Measurements from ENCODE around the gene SIN3A.
A peak's percentile ranks its signal among the peaks of the same experiment; 100 is the strongest.
"Not testable (repeated sequence)": the region's sequence is repeated elsewhere in the genome, so short reads cannot be mapped to it uniquely, and the experiment has no call there.

The SIN3A gene

GRCh38 chr15:75349851-75350588 is 101.5 kb downstream of the SIN3A start:
- Mint-ChIP-seq H3K4me3 (peak overlapping the region; percentile 67), H3K27ac (peak overlapping the region; percentile 99), H3K36me3 (peaks cover 5% of the 10 kb centered on the region), H3K27me3 (no peaks in the 10 kb centered on the region), H3K9me3 (peaks cover 5% of the 10 kb centered on the region), H3K4me1 (peaks cover 27% of the 10 kb centered on the region)
- ATAC-seq (ENCODE audit: low read depth): peak; percentile 67
- DNase-seq (ENCODE audit: low spot score in 2 of 2): peak; percentile 80 to 89

DNA sequence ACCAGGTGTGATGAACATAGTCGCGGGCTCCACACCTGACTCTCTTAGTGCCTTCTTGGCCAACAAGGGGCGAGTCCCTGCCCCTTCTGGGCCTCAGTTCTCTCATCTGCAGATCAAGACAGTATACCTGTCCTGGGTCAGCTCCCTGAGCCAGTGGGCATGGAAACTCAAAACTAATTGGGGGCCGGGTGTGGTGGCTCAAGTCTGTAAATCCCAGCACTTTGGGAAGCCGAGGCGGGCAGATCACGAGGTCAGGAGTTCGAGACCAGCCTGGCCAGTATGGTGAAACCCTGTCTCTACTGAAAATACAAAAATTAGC is 102.2 kb downstream of the SIN3A start:
- not testable (repeated sequence) for H3K27me3 Mint-ChIP-seq, H3K36me3 Mint-ChIP-seq

DNA sequence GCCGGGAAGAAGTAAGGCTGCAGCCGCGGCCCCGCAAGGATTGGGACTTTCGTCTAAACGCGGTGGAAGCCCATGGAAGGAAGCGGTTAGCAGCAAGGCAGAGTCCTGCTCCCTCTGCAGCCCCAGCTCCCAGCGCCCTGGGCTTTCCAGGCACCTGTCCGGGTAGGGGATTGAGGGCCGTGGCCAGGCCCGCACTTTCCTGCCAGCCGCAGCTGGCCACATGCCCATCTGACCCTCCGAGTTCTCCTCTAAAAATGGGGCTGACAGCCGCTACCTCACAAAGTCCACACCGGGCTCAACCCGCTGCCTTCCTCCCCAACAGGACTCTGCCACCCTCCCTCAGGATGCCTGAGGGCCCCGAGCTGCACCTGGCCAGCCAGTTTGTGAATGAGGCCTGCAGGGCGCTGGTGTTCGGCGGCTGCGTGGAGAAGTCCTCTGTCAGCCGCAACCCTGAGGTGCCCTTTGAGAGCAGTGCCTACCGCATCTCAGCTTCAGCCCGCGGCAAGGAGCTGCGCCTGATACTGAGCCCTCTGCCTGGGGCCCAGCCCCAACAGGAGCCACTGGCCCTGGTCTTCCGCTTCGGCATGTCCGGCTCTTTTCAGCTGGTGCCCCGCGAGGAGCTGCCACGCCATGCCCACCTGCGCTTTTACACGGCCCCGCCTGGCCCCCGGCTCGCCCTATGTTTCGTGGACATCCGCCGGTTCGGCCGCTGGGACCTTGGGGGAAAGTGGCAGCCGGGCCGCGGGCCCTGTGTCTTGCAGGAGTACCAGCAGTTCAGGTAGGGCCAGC is 102.7 kb downstream of the SIN3A start:
- peak overlapping the region; percentile 73 for H3K4me3 Mint-ChIP-seq
- ATAC-seq (ENCODE audit: low read depth): no peak
- H3K27me3 Mint-ChIP-seq: no peaks in the 10 kb centered on the region
- peaks cover 3% of the 10 kb centered on the region for H3K36me3 Mint-ChIP-seq
- H3K4me1 Mint-ChIP-seq: peaks cover 30% of the 10 kb centered on the region
- H3K27ac Mint-ChIP-seq: peak overlapping the region; percentile 99
- peaks cover 5% of the 10 kb centered on the region for H3K9me3 Mint-ChIP-seq
- DNase-seq (ENCODE audit: low spot score in 2 of 2): peak in 1 of 2 donors; percentile 38

More for the DNA sequence above, 102.2 kb downstream of the SIN3A start:
- ATAC-seq (ENCODE audit: low read depth); H3K9me3 Mint-ChIP-seq; DNase-seq (ENCODE audit: low spot score in 2 of 2): not testable (repeated sequence)
- H3K4me1 Mint-ChIP-seq: peaks cover 27% of the 10 kb centered on the region
- peak overlapping the region; percentile 99 for H3K27ac Mint-ChIP-seq
- peak overlapping the region; percentile 67 for H3K4me3 Mint-ChIP-seq

DNA sequence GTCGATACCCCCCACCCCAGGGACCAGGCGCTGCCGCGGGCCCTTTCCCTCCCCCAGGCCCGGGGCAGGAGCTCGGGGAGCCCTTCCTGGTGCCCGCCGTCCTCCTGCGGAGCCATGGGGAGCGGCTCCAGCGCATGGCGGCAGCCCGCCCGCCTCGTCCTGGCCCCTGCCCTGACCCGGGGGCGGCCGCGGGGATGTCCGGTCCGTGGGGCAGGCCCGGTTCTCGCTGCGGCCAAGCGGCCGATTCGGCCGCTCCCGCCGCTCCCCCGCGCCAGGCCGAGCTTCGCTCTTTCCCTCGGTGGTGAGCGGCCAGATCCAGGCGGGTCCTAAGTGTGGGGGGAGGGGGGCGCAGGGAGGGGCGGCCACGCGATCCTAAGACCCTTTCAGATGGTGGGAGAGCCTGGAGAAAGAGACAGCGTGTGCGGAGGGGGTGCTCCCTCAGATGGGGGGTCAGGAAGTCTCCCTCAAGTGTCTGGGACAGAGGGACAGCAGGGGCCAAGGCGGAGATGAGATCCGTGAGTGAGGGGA is 103.4 kb downstream of the SIN3A start:
- Mint-ChIP-seq H3K27ac (peak overlapping the region; percentile 99), H3K4me1 (peaks cover 30% of the 10 kb centered on the region), H3K9me3 (peaks cover 5% of the 10 kb centered on the region), H3K36me3 (peaks cover 3% of the 10 kb centered on the region), H3K27me3 (no peaks in the 10 kb centered on the region), H3K4me3 (peak overlapping the region; percentile 89)
- DNase-seq (ENCODE audit: low spot score in 2 of 2): no peak
- no peak for ATAC-seq (ENCODE audit: low read depth)

DNA sequence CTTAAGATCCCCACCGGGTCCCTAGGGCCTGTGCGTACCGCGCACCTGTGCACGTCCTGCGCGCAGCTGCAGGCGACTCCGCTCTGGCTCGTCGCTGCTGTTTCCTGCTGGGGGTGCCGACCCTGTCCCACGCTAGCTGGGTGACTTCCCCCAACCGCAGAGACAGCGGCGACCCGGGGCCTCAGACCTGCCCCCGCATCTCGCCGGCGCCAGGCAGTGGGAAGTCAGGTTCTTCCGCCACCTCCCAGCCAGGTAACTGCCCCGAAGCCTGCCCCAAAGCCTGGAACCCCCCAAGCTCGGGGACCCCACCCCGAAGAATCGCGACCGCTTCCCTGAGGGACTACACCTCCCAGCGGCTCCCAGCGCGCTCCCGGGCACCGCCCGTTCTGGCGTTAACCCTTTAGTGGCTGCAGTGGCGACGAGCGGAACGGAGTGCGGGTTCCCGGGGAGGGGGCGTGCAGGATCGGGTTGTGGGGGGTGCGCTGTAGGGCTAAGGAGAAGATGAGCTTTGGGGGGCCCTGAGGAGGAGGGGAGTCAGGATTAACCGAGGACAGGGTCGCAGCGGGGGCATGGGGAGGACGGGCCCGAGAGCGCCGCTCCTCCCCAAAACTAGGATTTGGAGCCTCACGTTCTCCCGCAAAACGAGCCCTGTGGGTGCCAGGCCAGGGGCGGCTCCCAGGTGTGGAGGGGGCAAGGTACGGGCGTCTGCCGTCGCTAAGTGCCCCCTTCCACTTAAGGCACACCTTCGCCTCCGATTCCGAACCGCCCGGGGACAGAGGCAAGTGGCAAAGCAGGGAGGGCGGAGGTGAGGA is 104.1 kb downstream of the SIN3A start:
- peaks cover 5% of the 10 kb centered on the region for H3K9me3 Mint-ChIP-seq
- H3K27me3 Mint-ChIP-seq: no peaks in the 10 kb centered on the region
- peaks cover 3% of the 10 kb centered on the region for H3K36me3 Mint-ChIP-seq
- peaks cover 30% of the 10 kb centered on the region for H3K4me1 Mint-ChIP-seq
- peak; percentile 75 for ATAC-seq (ENCODE audit: low read depth)
- H3K4me3 Mint-ChIP-seq: peak overlapping the region; percentile 89
- peak overlapping the region; percentile 99 for H3K27ac Mint-ChIP-seq
- DNase-seq (ENCODE audit: low spot score in 2 of 2): peak; percentile 88 to 89

- H3K4me1 Mint-ChIP-seq: peaks cover 30% of the 10 kb centered on the region
- DNase-seq (ENCODE audit: low spot score in 2 of 2) (no peak), ATAC-seq (ENCODE audit: low read depth) (no peak)
- peak within 1 kb of the TSS; percentile 89 for H3K4me3 Mint-ChIP-seq
- H3K27ac Mint-ChIP-seq: peak within 1 kb of the TSS; percentile 99
- H3K36me3 Mint-ChIP-seq: peaks cover 3% of the 10 kb centered on the region
- H3K27me3 Mint-ChIP-seq: no peaks in the 10 kb centered on the region
- peaks cover 5% of the 10 kb centered on the region for H3K9me3 Mint-ChIP-seq
These were observed 104.7 kb downstream of the SIN3A start, which contains the start of gene NEIL1 for GRCh38 chr15:75346796-75347221. Gene NEIL1 (plus strand): TSS chr15:75347039. CDS start chr15:75348906, 1,867 bp downstream.

DNA sequence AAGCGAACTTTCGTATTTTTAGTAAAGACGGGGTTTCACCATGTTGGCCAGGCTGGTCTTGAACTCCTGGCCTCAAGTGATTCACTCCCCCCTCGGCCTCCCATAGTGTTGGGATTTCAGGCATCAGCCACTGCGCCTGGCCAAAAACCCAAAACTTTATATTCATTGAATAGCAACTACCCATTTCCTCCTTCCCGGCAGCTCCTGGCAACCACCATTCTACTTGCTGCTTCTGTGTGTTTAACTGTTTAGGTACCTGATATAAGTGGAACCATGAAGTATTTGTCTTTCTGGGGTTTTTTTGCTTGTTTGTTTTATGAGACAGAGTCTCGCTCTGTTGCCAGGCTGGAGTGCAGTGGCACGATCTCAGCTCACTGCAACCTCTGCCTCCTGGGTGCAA is 107.5 kb downstream of the SIN3A start:
- ATAC-seq (ENCODE audit: low read depth); H3K27me3 Mint-ChIP-seq; H3K9me3 Mint-ChIP-seq; DNase-seq (ENCODE audit: low spot score in 2 of 2); H3K4me3 Mint-ChIP-seq; H3K36me3 Mint-ChIP-seq: not testable (repeated sequence)
- peaks cover 19% of the 10 kb centered on the region for H3K4me1 Mint-ChIP-seq
- H3K27ac Mint-ChIP-seq: peak overlapping the region; percentile 99

DNA sequence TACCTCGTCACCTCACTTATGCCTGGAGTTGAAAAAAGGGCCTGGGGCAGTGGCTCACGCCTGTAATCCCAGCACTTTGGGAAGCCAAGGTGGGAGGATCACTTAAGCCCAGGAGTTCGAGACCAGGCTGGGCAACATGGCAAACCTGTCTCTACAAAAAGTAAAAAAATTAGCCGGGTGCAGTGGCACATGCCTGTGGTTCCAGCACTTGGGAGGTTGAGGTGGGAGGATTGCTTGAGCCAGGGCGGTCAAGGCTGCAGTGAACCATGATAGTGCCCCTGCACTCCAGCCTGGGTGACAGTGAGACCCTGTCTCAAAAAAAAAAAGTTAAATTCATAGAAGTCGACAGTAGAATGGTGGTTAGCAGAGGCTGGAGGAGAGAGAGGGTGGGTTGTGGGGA is 109.3 kb downstream of the SIN3A start:
- Mint-ChIP-seq H3K27me3 (no peaks in the 10 kb centered on the region), H3K36me3 (peaks cover 3% of the 10 kb centered on the region), H3K4me1 (peaks cover 14% of the 10 kb centered on the region), H3K9me3 (no peaks in the 10 kb centered on the region), H3K27ac (no peak overlapping the region), H3K4me3 (no peak overlapping the region)
- DNase-seq (ENCODE audit: low spot score in 2 of 2) (no peak), ATAC-seq (ENCODE audit: low read depth) (no peak)

GRCh38 chr15:75339531-75340240 is 111.8 kb downstream of the SIN3A start:
- H3K27ac Mint-ChIP-seq: peak overlapping the region; percentile 63
- H3K4me1 Mint-ChIP-seq: peaks cover 14% of the 10 kb centered on the region
- H3K36me3 Mint-ChIP-seq: peaks cover 3% of the 10 kb centered on the region
- H3K9me3 Mint-ChIP-seq: no peaks in the 10 kb centered on the region
- no peak overlapping the region for H3K4me3 Mint-ChIP-seq
- DNase-seq (ENCODE audit: low spot score in 2 of 2) (no peak), ATAC-seq (ENCODE audit: low read depth) (no peak)
- no peaks in the 10 kb centered on the region for H3K27me3 Mint-ChIP-seq

- H3K27ac Mint-ChIP-seq: peak overlapping the region; percentile 41
- no peaks in the 10 kb centered on the region for H3K27me3 Mint-ChIP-seq
- peaks cover 10% of the 10 kb centered on the region for H3K4me1 Mint-ChIP-seq
- H3K9me3 Mint-ChIP-seq: no peaks in the 10 kb centered on the region
- H3K36me3 Mint-ChIP-seq: peaks cover 3% of the 10 kb centered on the region
- ATAC-seq (ENCODE audit: low read depth) (no peak), DNase-seq (ENCODE audit: low spot score in 2 of 2) (no peak)
- no peak overlapping the region for H3K4me3 Mint-ChIP-seq
These were observed 112.7 kb downstream of the SIN3A start for GRCh38 chr15:75338661-75339240.

- H3K27ac Mint-ChIP-seq: peak within 1 kb of the TSS; percentile 96
- peaks cover 3% of the 10 kb centered on the region for H3K27me3 Mint-ChIP-seq
- peak; percentile 79 for ATAC-seq (ENCODE audit: low read depth)
- H3K36me3 Mint-ChIP-seq: no peaks in the 10 kb centered on the region
- no peaks in the 10 kb centered on the region for H3K9me3 Mint-ChIP-seq
- DNase-seq (ENCODE audit: low spot score in 2 of 2): peak; percentile 42 to 57
- H3K4me3 Mint-ChIP-seq: peak within 1 kb of the TSS; percentile 96
- peaks cover 10% of the 10 kb centered on the region for H3K4me1 Mint-ChIP-seq
These were observed 115.7 kb downstream of the SIN3A start, which contains the start of gene COMMD4 for GRCh38 chr15:75335705-75336355. Gene COMMD4 (plus strand): TSS chr15:75336063. CDS start chr15:75336090, 27 bp downstream.

DNA sequence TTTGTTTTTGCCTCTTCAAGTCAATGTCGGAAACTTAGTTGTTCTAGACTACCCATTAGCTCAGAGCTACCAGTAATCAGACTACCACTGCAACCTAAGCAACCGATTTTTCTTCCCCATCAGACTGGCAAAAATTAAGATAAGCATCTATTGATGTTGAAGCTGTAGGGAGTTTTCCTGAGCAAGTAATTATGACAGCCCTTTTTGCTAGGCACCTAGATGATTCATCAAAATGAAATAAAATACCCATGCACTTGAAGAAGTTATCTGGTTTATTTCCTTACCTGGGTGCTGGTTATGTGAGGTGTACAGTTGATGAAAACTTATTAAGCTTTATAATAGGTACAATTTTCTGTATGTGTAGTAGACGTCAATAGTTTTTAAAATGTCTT is 116.2 kb downstream of the SIN3A start:
- Mint-ChIP-seq H3K27me3 (peaks cover 3% of the 10 kb centered on the region), H3K36me3 (no peaks in the 10 kb centered on the region), H3K9me3 (no peaks in the 10 kb centered on the region), H3K4me3 (peak overlapping the region; percentile 96), H3K4me1 (peaks cover 10% of the 10 kb centered on the region), H3K27ac (peak overlapping the region; percentile 96)
- DNase-seq (ENCODE audit: low spot score in 2 of 2) (no peak), ATAC-seq (ENCODE audit: low read depth) (no peak)

All from memory B cell (primary cell).